Measurements from ENCODE around the gene FRYL.

- TF ChIP-seq EZH2 (IDR thresholded peaks at IDR 0.05; ENCODE audit: low read depth) (no peak), CTCF (conservative IDR thresholded peaks at IDR 0.05) (no peak)
Measured at GRCh38 chr4:48668254-48669017, 111.6 kb downstream of the FRYL start.

Data from PC-9 (cell line).